HG03442 (cell line): Measurements from ENCODE around the gene OIT3.

Experiments used
- ATAC-seq: cut with Tn5 transposase; IDR thresholded peaks from one replicate; pipeline ENCODE4 v1.9.1; 2021; ENCODE audit warnings: mild to moderate bottlenecking, moderate library complexity; ENCODE audit not compliant: unreplicated experiment

OIT3 gene

GRCh38 chr10:72951760-72952159 lies 58.2 kb downstream of the OIT3 start:
- no peak for ATAC-seq

GRCh38 chr10:72952189-72952588 lies 58.6 kb downstream of the OIT3 start:
- ATAC-seq: no peak

GRCh38 chr10:72952642-72953158 lies 59.2 kb downstream of the OIT3 start:
- ATAC-seq: no peak

DNA sequence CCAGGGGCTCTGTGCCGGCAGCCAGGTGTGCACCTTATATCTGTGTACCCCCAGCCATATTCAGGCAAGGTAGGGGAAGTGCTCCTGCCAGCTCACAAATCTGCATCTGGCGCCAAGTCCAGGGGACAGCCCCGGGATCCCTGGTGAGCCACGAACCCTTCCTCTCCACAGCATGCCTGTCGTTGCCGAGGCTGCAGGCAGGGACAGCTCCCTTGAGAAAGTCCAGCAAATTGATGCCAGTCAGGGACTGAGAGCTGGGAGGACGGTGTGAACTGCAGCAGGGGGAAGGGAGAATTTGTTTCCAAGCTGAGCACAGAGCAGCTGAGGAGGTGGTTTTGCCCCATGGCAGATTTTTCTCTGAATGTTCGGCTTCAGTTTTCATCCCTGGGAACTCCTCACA lies 60.1 kb downstream of the OIT3 start:
- no peak for ATAC-seq

DNA sequence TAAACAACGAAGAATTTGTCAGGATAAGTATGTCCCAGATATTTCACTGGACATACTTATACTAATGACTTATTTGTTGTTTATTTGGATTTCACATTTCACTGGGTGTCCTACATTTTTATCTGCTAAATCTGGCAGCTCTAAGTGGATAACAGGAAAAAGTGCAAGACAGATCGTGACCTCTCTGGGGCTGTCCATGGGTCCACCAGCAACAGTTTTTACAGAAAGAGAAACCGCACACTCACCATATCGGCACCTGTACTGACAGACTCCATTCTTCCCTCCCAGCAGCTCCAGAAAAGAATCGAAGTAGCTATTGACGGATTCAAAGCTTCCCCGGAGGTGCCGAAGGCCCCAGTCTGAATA lies 60.7 kb downstream of the OIT3 start:
- ATAC-seq: no peak

DNA sequence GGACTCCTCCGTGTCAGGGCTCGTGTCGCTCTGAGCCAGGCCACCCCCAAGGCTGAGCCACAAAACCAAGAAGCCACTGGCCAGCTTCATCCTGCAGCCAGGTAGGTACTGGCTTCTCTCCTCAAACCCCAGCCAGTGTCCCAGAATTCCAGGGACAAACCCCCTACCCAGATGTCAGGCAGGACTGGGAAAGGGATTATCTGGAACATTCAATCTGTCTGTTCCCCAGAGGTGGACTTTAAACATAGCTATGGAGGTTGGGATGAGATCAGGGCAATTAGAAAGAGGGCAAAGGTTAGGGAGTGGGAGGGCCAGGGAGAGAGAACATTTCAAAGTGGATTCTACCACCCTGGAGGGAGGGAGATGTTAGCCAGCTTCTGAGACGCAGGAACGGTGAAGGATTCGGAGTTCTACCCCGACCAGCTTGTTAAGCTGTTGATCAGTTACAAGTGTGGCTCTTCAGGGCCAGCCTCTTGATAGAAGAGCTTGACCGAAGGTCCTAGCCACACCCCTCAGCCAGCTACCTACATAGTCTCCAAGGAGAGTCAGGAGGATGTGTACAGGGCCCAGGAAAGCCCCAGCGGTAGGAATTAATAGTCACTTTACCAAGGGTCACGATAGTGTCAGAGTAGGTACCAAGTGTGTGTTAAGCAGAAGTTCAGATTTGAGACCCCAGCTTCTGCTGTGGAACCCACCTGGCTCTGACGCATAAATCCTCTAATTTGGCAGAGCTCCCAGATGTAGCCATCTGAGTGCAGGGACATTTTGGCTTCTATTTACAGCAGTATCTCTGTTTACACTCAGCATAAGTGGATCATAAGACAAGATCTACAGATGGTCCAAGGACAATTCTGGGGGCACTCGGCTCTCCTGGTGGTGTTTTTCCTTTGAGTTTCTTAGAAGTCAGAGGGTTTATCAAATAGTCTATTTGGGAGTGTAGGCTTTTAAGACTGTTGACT lies 61.3 kb downstream of the OIT3 start, which contains the start of gene PLA2G12B:
Gene PLA2G12B (minus strand): TSS at position 211 of the 959 bp plus-strand sequence. CDS start 121 bp downstream, at position 90.
- ATAC-seq: no peak

- ATAC-seq: no peak
These were observed 62.5 kb downstream of the OIT3 start for GRCh38 chr10:72956001-72956400.

DNA sequence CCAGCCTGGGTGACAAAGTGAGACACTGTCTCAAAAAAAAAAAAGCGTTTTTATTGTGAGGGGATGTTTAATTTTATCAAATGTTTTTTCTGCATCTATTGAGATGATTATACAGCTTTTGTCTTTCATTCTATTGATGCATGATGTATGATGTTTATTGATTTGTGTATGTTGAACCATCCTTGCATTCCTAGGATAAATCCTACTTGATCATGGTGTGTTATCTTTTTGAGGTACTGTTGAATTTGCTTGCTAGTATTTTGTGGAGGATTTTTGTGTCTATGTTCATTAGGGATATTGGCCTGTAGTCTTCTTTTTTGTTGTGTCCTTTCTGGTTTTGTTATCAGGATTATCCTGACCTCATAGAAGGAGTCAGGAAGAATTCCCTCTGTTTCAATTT lies 83.3 kb downstream of the OIT3 start:
- no peak for ATAC-seq

GRCh38 chr10:72979709-72980108 lies 86.2 kb downstream of the OIT3 start:
- no peak for ATAC-seq

DNA sequence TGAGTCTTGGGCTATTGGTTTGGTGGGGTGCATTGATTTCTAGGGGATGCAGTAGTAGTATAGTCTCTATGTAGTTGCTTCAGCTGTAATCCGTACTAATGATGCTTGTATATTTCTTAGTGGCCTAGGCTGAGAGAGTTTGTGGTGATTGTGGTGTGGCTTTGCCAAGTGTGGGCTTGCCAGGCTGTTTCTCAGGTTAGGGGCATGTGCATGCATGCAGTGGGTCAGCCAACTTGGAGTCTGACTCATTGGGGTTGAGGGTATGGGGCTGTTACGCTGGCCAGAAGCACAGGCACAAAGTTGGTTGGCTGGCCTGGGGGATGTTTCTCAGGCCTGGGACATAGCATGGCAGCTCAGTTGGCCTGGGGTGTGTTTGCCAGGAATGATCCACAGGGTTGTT lies 86.8 kb downstream of the OIT3 start:
- no peak for ATAC-seq

- no peak for ATAC-seq
These were observed 87.7 kb downstream of the OIT3 start for GRCh38 chr10:72981028-72981881.

- ATAC-seq: no peak
These were observed 88.5 kb downstream of the OIT3 start for GRCh38 chr10:72981882-72982529.
